Uterus (tissue), 2 donors: Measurements from ENCODE around the gene CRYBG1.

ENCODE experiments used
- CTCF ChIP-seq, 4 experiments: fragments of 200-600 bp in 2 of 4; fragments of 450-650 bp in 2 of 4; sonication (generic) in 2 of 4; IDR thresholded peaks; one replicate each; pipeline ENCODE4 v1.5.1; 2016 to 2019; ENCODE audit warnings: antibody characterized with exemption in 4 of 4, mild to moderate bottlenecking in 2 of 4, moderate library complexity in 1 of 4
- POLR2A ChIP-seq, 2 donors: fragments of 450-650 bp; IDR thresholded peaks; one replicate each; pipeline ENCODE4 v1.6.1; 2016; ENCODE audit warnings: antibody characterized with exemption in 2 of 2, mild to moderate bottlenecking in 1 of 2, moderate library complexity in 1 of 2

- TF ChIP-seq CTCF (IDR thresholded peaks at IDR 0.05), result no peak
- TF ChIP-seq POLR2A (IDR thresholded peaks at IDR 0.05), result no peak
Observed at GRCh38 chr6:106520711-106521401, 160.3 kb downstream of the CRYBG1 start.
